MG63 (cell line): ENCODE measurements around the gene CBARP. TPM values are rescaled to one million over a fixed set of nuclear protein-coding genes. Genes with fewer than 3 reads are reported as not detected.

Experiments
- DNase-seq: peaks from one replicate; pipeline ENCODE4 v3.0.0-alpha.2; 2020
- H3K27me3 ChIP-seq: fragments of 250-450 bp; sonication (Bioruptor Pico); 2 replicates; pipeline ENCODE4 v1.5.1; 2020; ENCODE audit warnings: mild to moderate bottlenecking, moderate library complexity
- H3K36me3 ChIP-seq: fragments of 250-450 bp; sonication (Bioruptor Pico); 2 replicates; pipeline ENCODE4 v1.5.1; 2020; ENCODE audit warnings: mild to moderate bottlenecking, moderate library complexity
- H3K4me3 ChIP-seq: fragments of 250-450 bp; sonication (Bioruptor Pico); 2 replicates; pipeline ENCODE4 v1.5.1; 2020; ENCODE audit warnings: mild to moderate bottlenecking, moderate library complexity
- H3K9me3 ChIP-seq: fragments of 250-450 bp; sonication (Bioruptor Pico); 2 replicates; pipeline ENCODE4 v1.5.1; 2020; ENCODE audit warnings: mild to moderate bottlenecking, moderate library complexity
- total RNA-seq: library from RNA; depleted of rRNA; stranded (reverse); fragments of >200 nt; shearing (Covaris generic); gene quantifications from 2 replicates; pipeline ENCODE4 v1.2.3, GENCODE V29; 2014; ENCODE audit warnings: low replicate concordance; rRNA removed

CBARP gene, protein sequence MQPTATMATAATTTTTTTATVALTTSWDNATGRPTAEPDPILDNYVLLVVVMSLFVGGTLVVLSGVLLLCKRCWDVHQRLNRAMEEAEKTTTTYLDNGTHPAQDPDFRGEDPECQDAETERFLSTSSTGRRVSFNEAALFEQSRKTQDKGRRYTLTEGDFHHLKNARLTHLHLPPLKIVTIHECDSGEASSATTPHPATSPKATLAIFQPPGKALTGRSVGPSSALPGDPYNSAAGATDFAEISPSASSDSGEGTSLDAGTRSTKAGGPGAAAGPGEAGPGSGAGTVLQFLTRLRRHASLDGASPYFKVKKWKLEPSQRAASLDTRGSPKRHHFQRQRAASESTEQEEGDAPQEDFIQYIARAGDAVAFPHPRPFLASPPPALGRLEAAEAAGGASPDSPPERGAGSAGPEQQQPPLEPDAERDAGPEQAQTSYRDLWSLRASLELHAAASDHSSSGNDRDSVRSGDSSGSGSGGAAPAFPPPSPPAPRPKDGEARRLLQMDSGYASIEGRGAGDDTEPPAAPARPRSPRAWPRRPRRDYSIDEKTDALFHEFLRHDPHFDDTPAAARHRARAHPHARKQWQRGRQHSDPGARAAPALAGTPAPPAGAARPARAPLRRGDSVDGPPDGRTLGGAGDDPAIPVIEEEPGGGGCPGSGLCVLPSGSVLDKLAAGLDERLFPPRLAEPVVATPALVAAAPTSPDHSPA
- total RNA-seq = 0.30 and 0.35 TPM in 2 replicates

DNA sequence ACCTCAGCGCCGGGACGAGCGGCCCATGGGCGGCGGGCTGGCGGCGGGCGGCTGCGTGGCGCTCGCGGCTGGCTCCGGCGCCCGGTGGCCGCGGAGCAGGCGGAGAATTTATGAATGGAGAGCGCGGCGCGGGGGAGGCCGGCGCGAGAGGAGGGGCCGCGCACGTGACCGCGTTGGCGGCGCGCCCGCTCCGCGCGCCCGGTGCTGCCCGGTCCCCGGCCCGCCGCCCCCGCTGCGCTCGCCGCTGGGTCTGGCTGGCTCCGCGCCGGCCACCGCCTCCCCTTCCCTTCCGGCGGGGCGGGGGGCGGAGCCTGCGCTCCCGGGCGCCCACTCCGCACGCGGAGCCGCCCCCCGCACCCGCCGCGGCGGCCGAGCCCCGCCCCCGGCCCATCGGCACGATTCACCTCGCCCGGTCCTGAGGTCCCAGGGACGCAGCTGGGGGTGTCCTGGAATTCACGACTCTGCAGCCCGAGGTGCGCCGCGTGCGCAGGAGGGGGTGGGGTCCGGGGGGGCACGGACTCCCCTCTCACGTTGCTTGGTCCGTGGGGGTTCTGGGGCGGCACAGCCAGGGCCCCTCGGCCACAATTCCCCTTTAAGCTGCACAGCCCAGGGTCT is at the start of gene CBARP:
CBARP (minus strand) TSS at position 252 of the 615 bp plus-strand sequence. CDS start 1,905 bp downstream, outside the sequence.
- H3K9me3 ChIP-seq = no peaks in the 10 kb centered on the region
- peak; percentile 52 for DNase-seq
- H3K27me3 ChIP-seq = no peaks in the 10 kb centered on the region
- peak within 1 kb of the TSS; percentile 54 for H3K4me3 ChIP-seq
- no peaks in the 10 kb centered on the region for H3K36me3 ChIP-seq

DNA sequence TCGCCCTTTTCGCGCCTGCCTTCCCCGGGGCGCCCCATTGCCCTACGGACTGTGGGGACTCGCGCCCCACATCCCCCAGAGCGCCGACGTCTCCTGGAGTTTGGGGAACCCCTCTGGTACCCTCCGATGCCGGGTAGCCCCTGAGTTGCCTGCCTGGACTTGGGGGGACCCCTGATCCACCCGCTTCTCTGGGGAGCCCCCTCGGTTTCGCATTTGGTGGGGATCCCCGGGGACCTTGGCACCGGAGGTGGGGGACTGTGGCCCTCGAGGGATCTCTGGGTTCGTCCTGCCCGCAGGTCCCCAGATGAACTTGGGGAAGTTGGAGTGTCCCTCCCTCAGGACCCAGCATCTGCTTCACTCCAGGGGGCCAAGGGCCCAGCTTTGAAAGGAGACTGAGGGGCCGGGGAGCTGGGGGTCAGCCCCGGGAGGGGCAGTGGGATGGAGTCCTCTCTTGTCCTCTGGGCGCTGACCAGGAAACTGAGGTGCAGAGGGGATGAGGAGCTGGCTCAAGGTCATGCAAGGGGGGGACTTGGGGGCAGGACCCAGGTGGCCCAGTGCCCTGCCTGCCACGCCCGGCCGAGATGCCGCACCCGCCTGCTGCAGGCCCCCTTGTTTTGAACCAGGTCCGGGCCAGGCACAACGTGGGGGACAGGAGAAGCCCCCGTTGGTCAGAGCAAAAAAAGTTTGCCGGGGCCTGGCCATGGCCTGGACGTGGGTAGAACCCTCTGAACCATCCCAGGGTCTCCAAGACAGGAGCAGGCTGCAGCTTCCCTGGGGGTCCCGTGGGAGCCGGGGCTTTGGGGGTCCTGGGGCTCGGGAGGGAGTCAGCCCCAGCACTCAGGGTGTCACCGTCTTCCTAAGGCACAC is 48.9 kb upstream of the CBARP start:
- Histone ChIP-seq H3K27me3 (peaks cover 3% of the 10 kb centered on the region), H3K36me3 (no peaks in the 10 kb centered on the region), H3K9me3 (no peaks in the 10 kb centered on the region), H3K4me3 (no peak overlapping the region)
- no peak for DNase-seq

DNA sequence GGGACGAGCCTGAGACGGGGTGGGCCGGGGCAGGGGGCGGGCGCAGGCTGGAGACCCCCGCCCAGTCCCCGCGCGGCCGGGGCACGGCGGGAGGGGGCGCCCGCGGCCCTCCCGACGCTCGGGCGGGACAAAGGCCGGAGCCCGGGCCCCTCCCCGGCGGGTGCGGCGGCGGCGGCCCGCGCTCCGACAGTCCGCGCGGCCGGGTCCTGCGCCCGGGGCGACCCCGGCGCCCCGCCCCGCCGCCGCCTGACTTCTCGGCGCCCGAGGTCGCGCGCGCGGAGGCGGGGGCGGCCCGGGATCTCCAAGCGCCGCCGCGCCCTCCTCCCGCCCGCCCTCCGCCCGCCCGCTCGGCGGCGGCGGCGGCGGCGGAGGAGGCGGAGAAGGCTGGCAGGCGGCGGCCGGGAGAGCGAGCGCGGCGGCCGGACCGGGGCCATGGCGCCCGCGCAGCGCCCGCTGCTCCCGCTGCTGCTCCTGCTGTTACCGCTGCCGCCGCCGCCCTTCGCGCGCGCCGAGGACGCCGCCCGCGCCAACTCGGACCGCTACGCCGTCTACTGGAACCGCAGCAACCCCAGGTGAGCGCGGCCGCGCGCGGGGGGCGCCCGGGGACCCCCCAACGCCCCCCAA is 48.0 kb upstream of the CBARP start, which contains the start of gene EFNA2:
EFNA2 (plus strand) TSS at position 137 of the 624 bp plus-strand sequence; CDS start at position 433, 296 bp downstream.
- H3K4me3 ChIP-seq = no peak within 1 kb of the TSS
- no peak for DNase-seq
- peaks cover 3% of the 10 kb centered on the region for H3K27me3 ChIP-seq

DNA sequence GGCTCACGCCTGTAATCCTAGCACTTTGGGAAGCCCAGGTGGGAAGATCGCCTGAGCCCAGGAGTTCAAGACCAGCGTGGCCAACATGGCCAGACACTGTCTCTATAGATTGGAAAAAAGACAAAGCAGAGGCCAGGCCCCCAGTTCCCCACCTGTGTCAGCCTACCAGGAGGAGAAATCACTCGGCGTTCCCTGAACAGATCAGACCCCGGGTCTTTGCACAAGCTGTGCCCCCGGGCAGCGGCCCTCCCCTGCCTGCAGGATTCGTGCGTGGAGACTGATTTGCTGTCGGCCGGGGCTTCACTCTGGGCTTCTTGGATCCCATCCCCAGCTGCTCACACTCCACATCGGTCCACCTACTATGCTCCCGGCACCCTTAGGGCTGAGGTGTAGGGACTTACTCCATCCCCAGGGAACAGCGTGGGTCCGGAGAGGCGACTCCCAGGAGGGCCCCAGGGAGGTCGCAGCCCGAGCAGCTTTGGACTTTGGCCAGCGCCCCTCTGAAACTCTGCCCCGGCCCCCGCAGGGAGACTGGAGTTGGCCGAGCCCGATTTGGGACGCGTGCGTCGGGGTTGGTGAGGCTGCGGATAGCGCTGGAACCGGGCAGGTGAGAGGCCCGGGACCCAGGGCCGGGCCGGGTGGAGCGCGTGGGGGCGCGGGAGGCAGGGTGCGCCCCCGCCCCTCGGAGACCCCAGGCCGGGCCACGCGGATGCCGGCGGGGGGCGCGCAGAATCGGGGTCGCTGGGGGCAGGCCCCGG is 47.4 kb upstream of the CBARP start:
- no peak overlapping the region for H3K4me3 ChIP-seq
- no peak for DNase-seq
- peaks cover 3% of the 10 kb centered on the region for H3K27me3 ChIP-seq
- no peaks in the 10 kb centered on the region for H3K9me3 ChIP-seq
- H3K36me3 ChIP-seq = no peaks in the 10 kb centered on the region; the same call in 1 of the 2 replicates

More for the DNA sequence above, 48.0 kb upstream of the CBARP start, which contains the start of gene EFNA2:
- Histone ChIP-seq H3K36me3 (no peaks in the 10 kb centered on the region), H3K9me3 (no peaks in the 10 kb centered on the region)

DNA sequence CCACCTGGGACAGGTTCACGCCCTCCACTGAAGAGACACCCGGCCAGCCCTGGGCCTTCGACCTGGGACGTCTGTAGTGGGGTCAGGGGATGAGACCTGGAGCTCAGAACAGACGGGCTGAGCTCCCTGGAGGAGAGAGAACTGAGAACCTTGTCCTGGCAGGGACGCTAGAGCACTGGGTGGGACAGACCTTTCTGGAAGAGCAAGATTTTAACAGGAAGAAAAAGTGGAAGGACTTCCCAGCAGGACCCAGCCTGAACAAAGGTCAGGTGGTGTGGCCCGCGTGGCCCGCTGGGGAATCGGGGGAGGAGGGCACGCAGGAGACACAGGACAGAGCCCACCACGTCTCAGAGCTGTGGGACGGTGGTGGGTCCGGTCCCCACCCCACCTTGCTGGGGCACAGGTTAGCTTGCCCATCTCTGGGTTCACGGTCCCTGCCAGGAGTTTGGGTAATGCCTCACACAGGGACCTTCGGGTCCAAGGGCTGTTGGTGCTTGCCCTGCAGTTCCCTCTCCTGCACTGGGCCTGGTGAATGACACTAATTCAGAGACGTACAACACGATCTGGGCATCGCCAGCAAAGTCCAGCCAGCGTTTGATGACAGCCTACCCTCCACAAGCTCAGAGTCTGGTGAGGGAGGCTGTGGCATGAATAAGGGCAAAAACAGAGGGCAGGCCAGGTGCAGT is 46.6 kb upstream of the CBARP start:
- DNase-seq = no peak
- H3K4me3 ChIP-seq = no peak overlapping the region
- peaks cover 3% of the 10 kb centered on the region for H3K27me3 ChIP-seq
- H3K9me3 ChIP-seq = no peaks in the 10 kb centered on the region
- peaks cover 3% of the 10 kb centered on the region for H3K36me3 ChIP-seq

DNA sequence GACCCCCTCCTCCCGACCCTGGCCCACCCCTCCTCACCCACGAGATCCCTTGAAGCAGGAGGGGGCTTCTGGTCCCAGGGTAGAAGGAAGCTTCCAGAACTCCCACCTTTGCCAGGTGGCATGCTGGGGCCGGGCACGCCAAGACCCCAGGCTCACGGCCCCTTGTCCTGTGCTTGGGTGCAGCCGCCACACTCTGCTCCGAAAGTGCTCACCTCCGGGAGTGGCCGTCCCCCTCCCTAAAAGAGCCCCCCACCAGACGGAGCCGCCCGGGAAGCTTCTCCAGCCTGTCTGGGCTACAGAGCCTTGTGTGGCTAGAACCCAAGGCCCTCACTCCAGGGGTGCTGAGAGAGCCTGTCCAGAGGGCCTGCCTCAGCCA is 46.1 kb upstream of the CBARP start:
- Histone ChIP-seq H3K36me3 (peaks cover 3% of the 10 kb centered on the region), H3K4me3 (no peak overlapping the region), H3K27me3 (peaks cover 3% of the 10 kb centered on the region), H3K9me3 (no peaks in the 10 kb centered on the region)
- DNase-seq = no peak

DNA sequence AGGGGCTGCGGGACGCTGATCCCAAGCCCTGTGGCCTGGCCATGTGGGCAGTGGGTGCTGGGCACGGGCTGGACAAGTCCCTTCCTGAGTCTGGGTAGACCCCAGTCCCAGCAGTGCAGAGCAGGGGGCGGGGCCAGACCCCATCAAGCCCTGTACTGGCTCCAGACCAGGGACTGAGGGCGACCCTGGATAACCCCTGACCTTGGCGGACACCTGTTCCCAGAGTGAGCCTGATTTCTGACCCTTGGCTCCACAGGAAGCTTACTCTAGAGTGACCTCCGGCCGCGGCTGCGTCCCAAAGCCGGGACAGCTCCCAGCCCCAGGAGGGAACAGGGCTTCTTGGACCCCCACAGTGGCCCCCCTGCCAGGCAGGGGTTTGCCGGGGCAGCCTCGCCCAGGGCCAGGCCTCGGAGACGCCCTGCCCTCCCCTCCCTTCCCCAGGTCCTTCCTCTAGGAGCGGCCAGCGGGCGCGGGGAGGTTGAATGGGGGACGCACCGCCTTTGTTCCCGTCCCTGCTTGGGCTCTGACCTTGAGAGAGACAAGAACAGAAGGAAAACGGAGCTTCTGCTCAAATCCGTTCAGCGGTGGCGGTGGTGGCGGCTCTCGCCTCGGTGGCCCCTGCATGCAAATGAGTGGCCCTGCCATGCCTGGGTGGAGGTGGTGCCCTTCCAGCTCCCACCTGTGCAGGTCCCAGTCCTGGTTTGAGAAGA is 45.6 kb upstream of the CBARP start:
- H3K4me3 ChIP-seq = no peak overlapping the region
- no peaks in the 10 kb centered on the region for H3K9me3 ChIP-seq
- no peak for DNase-seq
- peaks cover 3% of the 10 kb centered on the region for H3K36me3 ChIP-seq
- peaks cover 3% of the 10 kb centered on the region for H3K27me3 ChIP-seq

DNA sequence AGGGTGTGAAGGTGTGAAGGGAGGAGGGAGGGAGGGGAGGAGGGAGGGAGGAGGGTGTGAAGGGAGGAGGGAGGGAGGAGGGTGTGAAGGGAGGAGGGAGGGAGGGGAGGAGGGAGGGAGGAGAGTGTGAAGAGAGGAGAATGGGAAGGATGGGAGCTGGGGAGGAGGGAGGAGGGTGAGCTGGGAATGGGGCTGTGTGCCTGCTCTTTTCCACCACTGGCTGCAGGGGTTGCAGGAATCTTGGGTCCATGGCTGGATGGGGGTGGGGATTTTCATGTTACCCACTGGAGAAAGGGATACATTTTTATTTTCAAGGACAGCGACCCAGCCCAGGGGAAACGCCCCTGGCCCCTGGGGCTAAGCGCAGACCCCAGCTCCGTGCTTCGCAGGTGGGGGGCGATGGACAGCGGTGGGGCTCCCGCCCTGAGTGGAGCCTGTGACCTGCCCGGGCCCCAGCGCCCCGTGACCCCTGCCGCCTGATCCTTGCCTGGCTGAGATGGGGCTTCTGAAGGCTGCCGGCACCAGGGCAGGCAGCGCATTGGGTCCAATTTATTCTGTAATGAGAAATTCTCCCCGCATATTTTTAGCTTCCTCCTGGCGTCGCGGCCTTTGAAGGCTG is 44.9 kb upstream of the CBARP start:
- peaks cover 3% of the 10 kb centered on the region for H3K27me3 ChIP-seq
- H3K4me3 ChIP-seq = no peak overlapping the region
- H3K36me3 ChIP-seq = peaks cover 3% of the 10 kb centered on the region
- no peak for DNase-seq
- H3K9me3 ChIP-seq = no peaks in the 10 kb centered on the region

DNA sequence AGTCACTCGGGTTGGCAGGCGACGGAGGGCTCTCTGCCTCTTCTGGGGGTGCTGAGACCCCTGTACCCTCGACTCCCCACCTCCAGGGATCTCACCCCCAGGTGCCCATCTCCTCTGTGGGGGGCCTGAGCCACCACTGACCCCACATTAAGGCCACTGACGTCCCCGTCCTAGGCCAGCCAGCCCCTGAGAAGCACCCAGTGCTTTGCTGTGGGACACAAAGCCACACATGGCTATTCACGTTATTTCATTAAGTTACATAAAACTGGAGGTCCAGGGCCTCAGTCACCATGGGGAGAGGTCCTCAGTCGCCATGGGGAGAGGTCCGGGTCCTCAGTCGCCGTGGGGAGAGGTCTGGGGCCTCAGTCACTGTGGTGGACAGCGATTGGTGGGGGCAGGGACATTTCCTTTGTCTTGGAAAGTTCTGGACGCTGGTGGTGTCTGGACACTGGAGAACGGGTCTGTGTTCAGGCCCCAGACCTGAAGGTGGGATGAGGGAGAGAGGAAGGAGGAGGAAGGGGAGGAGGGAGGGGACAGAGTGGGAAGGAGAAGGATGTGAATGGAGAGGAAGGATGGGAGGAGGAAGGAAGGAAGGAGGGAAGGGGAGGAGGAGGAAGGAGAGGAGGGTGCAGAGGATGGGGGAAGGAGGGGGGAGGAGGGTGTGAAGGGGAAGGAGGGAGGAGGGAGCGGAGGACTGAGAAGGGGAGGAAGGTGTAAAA is 43.9 kb upstream of the CBARP start:
- no peaks in the 10 kb centered on the region for H3K9me3 ChIP-seq
- H3K36me3 ChIP-seq = peaks cover 3% of the 10 kb centered on the region
- H3K27me3 ChIP-seq = peaks cover 3% of the 10 kb centered on the region
- no peak overlapping the region for H3K4me3 ChIP-seq
- no peak for DNase-seq

DNA sequence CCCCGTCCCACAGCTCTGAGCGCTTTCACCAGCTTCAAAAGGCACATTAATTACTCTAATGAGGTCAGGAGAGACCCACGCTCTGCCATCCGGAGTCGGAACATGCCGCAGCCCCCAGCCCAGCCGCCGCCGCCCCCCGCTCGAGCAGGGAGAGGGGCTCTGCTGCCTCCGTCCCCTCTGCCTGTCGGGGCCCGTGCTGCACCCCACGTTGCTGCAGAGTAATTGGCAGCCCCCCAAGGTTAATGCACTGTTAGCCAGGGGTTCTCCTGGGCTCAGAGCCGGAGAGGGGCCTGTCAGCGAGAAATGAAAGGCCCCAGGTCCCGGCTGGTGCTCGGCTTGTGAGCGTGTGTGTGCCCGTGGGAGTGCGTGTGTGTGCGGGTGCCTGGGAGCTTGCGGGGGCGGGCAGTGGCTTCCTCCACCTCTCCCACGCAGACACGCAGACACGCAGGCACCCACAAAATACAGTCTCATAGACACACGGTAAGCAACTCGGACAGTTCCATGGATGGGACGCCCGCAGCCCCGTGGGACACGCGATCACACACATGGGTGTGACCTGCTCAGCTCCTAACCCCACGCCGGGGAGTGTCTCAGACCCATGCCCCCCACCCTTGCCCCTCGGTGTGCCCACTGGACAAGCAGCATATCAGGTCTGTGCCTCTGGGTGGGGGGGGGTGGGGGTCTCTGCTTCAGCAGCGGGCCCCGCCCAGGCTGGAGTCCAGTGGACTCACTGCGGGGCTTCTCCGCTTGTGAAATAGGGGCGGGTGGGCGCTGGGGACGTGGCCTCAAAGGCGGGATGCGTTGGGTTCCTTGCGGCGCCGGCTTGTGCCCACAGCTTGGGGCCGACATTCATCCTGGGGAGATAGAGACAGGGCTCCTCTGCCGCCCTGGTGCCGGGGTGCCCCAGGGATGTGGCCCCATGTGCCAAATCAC is 43.1 kb upstream of the CBARP start:
- Histone ChIP-seq H3K9me3 (no peaks in the 10 kb centered on the region), H3K4me3 (no peak overlapping the region), H3K27me3 (peaks cover 3% of the 10 kb centered on the region; the same call in 1 of the 2 replicates), H3K36me3 (peaks cover 3% of the 10 kb centered on the region)
- DNase-seq = no peak

DNA sequence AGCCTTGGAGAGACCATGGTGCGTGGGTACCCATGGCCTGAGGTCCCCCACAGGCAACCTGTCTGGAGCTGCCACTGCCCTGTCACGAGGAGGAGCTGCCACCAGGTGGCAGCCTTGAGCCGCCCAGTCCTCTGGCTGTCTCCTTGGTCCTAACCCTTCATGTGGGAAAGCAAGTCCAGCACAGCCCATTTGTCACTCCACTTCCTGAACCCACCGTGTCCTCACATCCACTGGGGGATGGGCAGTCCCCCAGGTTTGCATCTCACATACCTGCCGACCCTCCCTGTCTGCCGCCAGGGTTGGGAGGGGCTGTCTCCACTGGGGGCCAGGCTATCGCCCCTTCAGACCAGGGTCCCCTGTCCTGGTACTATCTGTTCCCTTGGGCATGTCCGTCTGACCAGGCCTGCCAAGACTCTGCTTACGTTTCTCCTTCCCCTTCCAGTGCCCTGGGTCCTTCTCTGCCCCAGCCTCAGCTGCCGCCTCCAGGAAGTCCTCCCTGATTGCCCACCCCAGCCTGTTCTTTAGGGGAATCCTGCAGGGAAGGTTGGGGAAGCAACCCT is 42.1 kb upstream of the CBARP start:
- H3K9me3 ChIP-seq = no peaks in the 10 kb centered on the region
- peak; percentile 57 for DNase-seq
- no peak overlapping the region for H3K4me3 ChIP-seq
- peaks cover 6% of the 10 kb centered on the region for H3K36me3 ChIP-seq
- peaks cover under 1% of the 10 kb centered on the region; the same call in 1 of the 2 replicates for H3K27me3 ChIP-seq
